ENCODE measurements around the gene ODAD3. TPM values are rescaled to one million over a fixed set of nuclear protein-coding genes. Genes with fewer than 3 reads are reported as not detected.

The ODAD3 gene
- total RNA-seq, 1 donor from 2014 or later = 0.78 TPM

DNA sequence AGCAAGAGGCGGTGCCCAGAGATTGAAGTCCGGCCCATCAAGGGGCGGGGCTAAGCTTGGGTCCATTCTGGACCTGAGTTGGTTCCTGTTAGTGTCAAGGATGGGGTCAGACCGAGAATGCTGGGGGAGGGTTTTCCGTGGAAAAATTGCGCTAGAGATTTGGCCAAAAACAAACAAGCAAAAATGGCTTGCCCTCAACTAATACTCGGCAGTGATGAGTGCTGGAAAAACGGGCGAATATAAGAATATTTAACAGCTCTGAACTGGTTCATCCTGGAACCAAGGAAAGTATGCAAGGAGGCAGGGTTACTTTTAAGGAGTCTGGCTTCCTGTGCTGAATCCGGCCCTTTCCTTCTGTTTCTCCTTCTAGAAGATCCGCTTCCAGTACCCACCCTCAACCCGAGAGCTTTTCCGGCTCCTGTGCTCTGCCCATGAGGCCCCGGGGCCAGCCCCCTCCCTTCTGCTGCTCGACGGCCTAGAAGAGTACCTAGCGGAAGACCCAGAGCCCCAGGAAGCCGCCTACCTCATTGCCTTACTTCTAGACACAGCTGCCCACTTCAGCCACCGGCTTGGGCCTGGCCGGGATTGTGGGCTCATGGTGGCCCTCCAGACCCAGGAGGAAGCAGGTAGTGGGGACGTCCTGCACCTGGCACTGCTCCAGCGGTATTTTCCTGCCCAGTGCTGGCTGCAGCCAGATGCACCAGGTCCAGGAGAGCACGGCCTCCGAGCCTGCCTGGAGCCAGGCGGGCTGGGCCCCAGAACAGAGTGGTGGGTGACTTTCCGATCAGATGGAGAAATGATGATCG, 59.6 kb downstream of the ODAD3 start:
- DNase-seq (ENCODE audit: low spot score) = peak; percentile 75

DNA sequence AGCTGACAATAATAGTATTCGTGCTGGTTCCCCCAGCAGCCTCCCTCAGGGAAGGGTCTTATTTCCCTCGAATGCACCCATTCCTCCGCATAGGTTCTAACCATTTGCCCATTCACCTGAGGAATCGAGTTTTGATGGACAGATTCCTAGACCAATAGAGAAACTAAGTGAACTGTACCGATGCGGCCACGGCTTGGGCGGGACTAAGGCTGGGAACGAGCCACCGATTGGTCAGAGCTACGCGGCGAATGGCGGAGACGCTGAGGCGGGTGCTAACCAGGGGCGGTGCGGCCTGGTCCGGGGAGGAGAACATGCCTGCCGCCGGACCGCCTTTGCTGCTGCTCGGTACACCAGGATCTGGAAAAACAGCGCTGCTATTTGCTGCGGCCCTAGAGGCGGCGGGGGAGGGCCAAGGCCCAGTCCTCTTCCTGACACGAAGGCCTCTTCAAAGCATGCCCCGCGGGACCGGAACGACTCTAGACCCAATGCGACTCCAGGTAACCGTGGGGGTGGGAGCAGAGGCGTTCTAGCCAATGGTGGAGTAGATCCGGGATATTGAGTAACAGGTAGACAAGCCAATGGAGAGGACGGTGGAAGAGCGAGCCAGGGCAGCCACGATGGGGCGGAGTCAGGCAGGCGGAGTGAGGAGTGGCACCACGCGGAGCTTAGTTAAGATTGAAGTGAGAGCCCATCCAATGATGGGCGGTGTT, 60.3 kb downstream of the ODAD3 start, which contains the start of gene SWSAP1:
Gene SWSAP1 (plus strand): TSS at position 234 of the 710 bp plus-strand sequence. CDS start 15 bp downstream, at position 249.
- peak; percentile 99 for DNase-seq (ENCODE audit: low spot score)

DNA sequence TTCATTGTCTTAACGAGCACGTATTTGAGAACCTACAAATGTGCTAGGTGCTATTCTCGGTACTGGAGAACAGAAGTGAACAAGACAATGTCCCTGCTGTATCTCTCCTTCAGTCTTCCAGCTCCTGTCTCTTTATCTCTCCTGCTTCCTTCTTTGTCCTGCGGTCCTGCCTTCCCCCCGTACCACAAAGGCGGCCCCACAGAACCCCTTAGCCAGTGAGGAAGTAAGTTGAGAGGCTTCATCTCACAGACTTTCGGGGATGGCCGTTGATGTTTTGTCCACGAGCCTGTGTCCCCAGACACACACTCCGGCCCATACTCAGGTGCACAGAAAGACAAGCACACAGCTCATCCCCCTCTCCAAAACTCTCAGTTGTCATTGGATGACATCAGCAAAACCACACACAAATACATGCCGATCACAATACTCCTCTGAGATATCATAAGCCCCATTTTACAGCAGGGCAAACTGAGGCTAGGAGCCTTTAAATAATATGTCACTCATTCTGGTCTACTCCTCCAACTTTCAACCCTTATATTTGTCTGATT, 61.0 kb downstream of the ODAD3 start:
- DNase-seq (ENCODE audit: low spot score) = no peak

- no peak for DNase-seq (ENCODE audit: low spot score)
Observed at GRCh38 chr19:11373166-11373884, 61.6 kb downstream of the ODAD3 start.

DNA sequence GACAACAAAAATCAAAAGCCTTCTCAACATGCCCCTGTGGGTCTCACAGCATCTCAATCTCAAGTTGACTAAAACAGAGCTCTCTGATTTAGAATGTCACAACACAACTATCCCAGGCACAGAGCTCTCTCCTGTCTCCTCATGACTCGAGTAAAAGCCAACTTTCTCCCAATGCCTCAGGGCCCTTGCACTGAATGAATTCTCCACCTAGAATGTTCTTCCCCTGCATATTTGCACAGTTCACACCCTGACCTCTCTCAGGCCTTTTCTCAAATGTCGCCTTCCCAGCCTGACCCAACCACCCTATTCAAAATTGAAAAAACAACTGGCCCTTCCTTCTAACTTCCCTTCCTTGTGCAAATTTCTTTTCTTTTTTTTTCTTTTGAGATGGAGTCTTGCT, 64.2 kb downstream of the ODAD3 start:
- no peak for DNase-seq (ENCODE audit: low spot score)

Other genes with a start within 250 kb of the ODAD3 start
- 170 TPM for gene KANK2, start 237.6 kb downstream of the ODAD3 start, total RNA-seq
- gene ANGPTL8, start 195.5 kb downstream of the ODAD3 start, total RNA-seq = not detected
- 125 TPM for gene DOCK6, start 172.6 kb downstream of the ODAD3 start, total RNA-seq
- gene TSPAN16, start 139.0 kb downstream of the ODAD3 start, total RNA-seq = not detected
- 58.1 TPM for gene RAB3D, start 95.5 kb downstream of the ODAD3 start, total RNA-seq
- 185 TPM for gene TMEM205, start 88.9 kb downstream of the ODAD3 start, total RNA-seq
- gene CCDC159, start 88.6 kb downstream of the ODAD3 start, total RNA-seq = 44.4 TPM
- 25.5 TPM for gene PLPPR2, start 79.7 kb downstream of the ODAD3 start, total RNA-seq
- 4.3 TPM for gene SWSAP1, start 60.5 kb downstream of the ODAD3 start, total RNA-seq
- 6.7 TPM for gene EPOR, start 50.8 kb downstream of the ODAD3 start, total RNA-seq
- gene RGL3, start 15.8 kb downstream of the ODAD3 start, total RNA-seq = 44.2 TPM
- 267 TPM for gene PRKCSH, start 514 bp upstream of the ODAD3 start, total RNA-seq
- not detected for gene ELAVL3, start 45.9 kb upstream of the ODAD3 start, total RNA-seq
- gene ZNF653, start 70.7 kb upstream of the ODAD3 start, total RNA-seq = 10.9 TPM
- 43.7 TPM for gene ECSIT, start 94.0 kb upstream of the ODAD3 start, total RNA-seq
- 301 TPM for gene CNN1, start 103.7 kb upstream of the ODAD3 start, total RNA-seq
- gene ELOF1, start 124.1 kb upstream of the ODAD3 start, total RNA-seq = 46.2 TPM
- gene ACP5, start 142.5 kb upstream of the ODAD3 start, total RNA-seq = 19.9 TPM
- 20.7 TPM for gene ZNF627, start 162.4 kb upstream of the ODAD3 start, total RNA-seq